ENCODE results near the gene PBX4.

The PBX4 gene

GRCh38 chr19:19513682-19514081 lies 104.8 kb downstream of the PBX4 start:
- Histone ChIP-seq H3K36me3 (ENCODE audit: insufficient read depth) (no peaks in the 10 kb centered on the region), H4K20me1 (ENCODE audit: insufficient read depth) (no peaks in the 10 kb centered on the region), H3K4me1 (ENCODE audit: low read depth, poor library complexity, severe bottlenecking) (peaks cover 16% of the 10 kb centered on the region), H3K79me2 (ENCODE audit: insufficient read depth, low read depth) (peaks cover 25% of the 10 kb centered on the region), H3K9ac (no peak overlapping the region), H3K27ac (no peak overlapping the region), H3K4me2 (no peak overlapping the region), H3K27me3 (ENCODE audit: insufficient read depth, low read depth) (no peaks in the 10 kb centered on the region), H2AFZ (ENCODE audit: low read depth) (no peak overlapping the region), H3K4me3 (IDR thresholded peaks at IDR 0.05; ENCODE audit: insufficient read depth, low read depth, low read length) (no peak overlapping the region)
- TF ChIP-seq, protein P1, sequence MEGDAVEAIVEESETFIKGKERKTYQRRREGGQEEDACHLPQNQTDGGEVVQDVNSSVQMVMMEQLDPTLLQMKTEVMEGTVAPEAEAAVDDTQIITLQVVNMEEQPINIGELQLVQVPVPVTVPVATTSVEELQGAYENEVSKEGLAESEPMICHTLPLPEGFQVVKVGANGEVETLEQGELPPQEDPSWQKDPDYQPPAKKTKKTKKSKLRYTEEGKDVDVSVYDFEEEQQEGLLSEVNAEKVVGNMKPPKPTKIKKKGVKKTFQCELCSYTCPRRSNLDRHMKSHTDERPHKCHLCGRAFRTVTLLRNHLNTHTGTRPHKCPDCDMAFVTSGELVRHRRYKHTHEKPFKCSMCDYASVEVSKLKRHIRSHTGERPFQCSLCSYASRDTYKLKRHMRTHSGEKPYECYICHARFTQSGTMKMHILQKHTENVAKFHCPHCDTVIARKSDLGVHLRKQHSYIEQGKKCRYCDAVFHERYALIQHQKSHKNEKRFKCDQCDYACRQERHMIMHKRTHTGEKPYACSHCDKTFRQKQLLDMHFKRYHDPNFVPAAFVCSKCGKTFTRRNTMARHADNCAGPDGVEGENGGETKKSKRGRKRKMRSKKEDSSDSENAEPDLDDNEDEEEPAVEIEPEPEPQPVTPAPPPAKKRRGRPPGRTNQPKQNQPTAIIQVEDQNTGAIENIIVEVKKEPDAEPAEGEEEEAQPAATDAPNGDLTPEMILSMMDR (conservative IDR thresholded peaks at IDR 0.05; ENCODE audit: low read depth, low read length) = no peak

Measured in KMS-11 (cell line).